Endothelial cell of umbilical vein (primary cell): Measurements from ENCODE around the gene TWF2.

Experiments
- CTCF ChIP-seq, 2 donors: IDR thresholded peaks; 1 replicate in 1 of 2; 2 replicates in 1 of 2; pipeline ENCODE4 v1.5.1; 2011; ENCODE audit warnings: low read length in 2 of 2, mild to moderate bottlenecking in 2 of 2, moderate library complexity in 2 of 2, control low read depth in 1 of 2, inconsistent platforms in 1 of 2, low read depth in 1 of 2; ENCODE audit not compliant: insufficient read depth in 1 of 2; ENCODE audit errors: extremely low read depth in 1 of 2
- MYC ChIP-seq: IDR thresholded peaks from one replicate; pipeline ENCODE4 v1.6.1; 2011; ENCODE audit warnings: mild to moderate bottlenecking, low read depth, low read length
- POLR2AphosphoS5 ChIP-seq: IDR thresholded peaks from 2 replicates; pipeline ENCODE4 v1.6.1; 2012; ENCODE audit warnings: low read depth, mild to moderate bottlenecking, control low read depth, low read length, moderate library complexity; ENCODE audit not compliant: insufficient read depth

GRCh38 chr3:52221563-52222318 is 17.2 kb downstream of the TWF2 start:
- TF ChIP-seq MYC (no peak), POLR2AphosphoS5 (no peak), CTCF (IDR thresholded peaks at IDR 0.05; ENCODE audit: extremely low read depth in 1 of 2, insufficient read depth in 1 of 2, low read depth in 1 of 2, low read length in 2 of 2) (no peak)
